Naive thymus-derived CD4-positive, alpha-beta T cell (primary cell): ENCODE measurements around the gene KLRC1. TPM values are rescaled to one million over a fixed set of nuclear protein-coding genes. Genes with fewer than 3 reads are reported as not detected.

Source experiments
- polyA plus RNA-seq, 2 donors: library from polyadenylated mRNA; unstranded; fragments of 300-500 nt; fragmentation: Illumina TruSeq; gene quantifications; one replicate each; pipeline ENCODE4 v1.2.3, GENCODE V29; 2021
- total RNA-seq, 6 experiments: library from RNA in 5 of 6; stranded (reverse) in 5 of 6; gene quantifications; 1 replicate in 5 of 6; 2 replicates in 1 of 6; pipeline ENCODE4 v1.2.3 and lab custom pipeline; 2021 to 2026

The KLRC1 gene
- total and polyA plus RNA-seq, 7 experiments from 2014 or later: 0.37 to 9.3 (median 1.4) TPM; not detected in 4

Other genes with a start within 250 kb of the KLRC1 start
- 100 to 1,000 TPM in 2 of 5 experiments, 10 to 100 TPM in 2, 1 to 10 TPM in 1; 3.7 to 165 (median 29.4) TPM for gene GABARAPL1, start 240.5 kb downstream of the KLRC1 start, total RNA-seq
- gene GABARAPL1, start 240.5 kb downstream of the KLRC1 start, polyA plus RNA-seq: 10 to 100 TPM; 14.7 to 14.9 TPM
- 10 to 100 TPM in 1 of 5 experiments, 1 to 10 TPM in 3, under 1 TPM in 1; 0.92 to 82.5 (median 1.7) TPM for gene KLRD1, start 145.5 kb downstream of the KLRC1 start, total RNA-seq
- gene KLRD1, start 145.5 kb downstream of the KLRC1 start, polyA plus RNA-seq: 1 to 10 TPM in 1 of 2 donors, under 1 TPM in 1; 0.68 to 1.9 TPM
- gene KLRK1, start 63.3 kb downstream of the KLRC1 start, total RNA-seq: 10 to 100 TPM in 1 of 5 experiments, 1 to 10 TPM in 3, under 1 TPM in 1; 0.15 to 75.2 (median 5.1) TPM
- 1 to 10 TPM in 1 of 2 donors, under 1 TPM in 1; 0.62 to 2.7 TPM for gene KLRK1, start 63.3 kb downstream of the KLRC1 start, polyA plus RNA-seq
- 10 to 100 TPM in 1 of 5 experiments, under 1 TPM in 1, not detected in 3; 0.69 to 11.8 TPM for gene KLRC4, start 43.6 kb downstream of the KLRC1 start, total RNA-seq
- not detected for gene KLRC4, start 43.6 kb downstream of the KLRC1 start, polyA plus RNA-seq
- 1 to 10 TPM in 2 of 5 experiments, under 1 TPM in 1, not detected in 2; 0.46 to 7.8 (median 1.6) TPM for gene KLRC3, start 32.8 kb downstream of the KLRC1 start, total RNA-seq
- not detected for gene KLRC3, start 32.8 kb downstream of the KLRC1 start, polyA plus RNA-seq
- gene KLRC2, start 17.4 kb downstream of the KLRC1 start, total RNA-seq: 1 to 10 TPM in 1 of 5 experiments, not detected in 4; 6.7 TPM
- gene KLRC2, start 17.4 kb downstream of the KLRC1 start, polyA plus RNA-seq: not detected
- 1 to 10 TPM in 2 of 5 experiments, under 1 TPM in 2, not detected in 1; 0.37 to 2.0 (median 1.3) TPM for gene EIF2S3B, start 52.5 kb upstream of the KLRC1 start, total RNA-seq
- 1 to 10 TPM in 1 of 2 donors, under 1 TPM in 1; 0.27 to 1.5 TPM for gene EIF2S3B, start 52.5 kb upstream of the KLRC1 start, polyA plus RNA-seq
- 10 to 100 TPM; 12.1 to 43.1 (median 24.8) TPM for gene MAGOHB, start 160.2 kb upstream of the KLRC1 start, total RNA-seq
- 10 to 100 TPM; 26.0 to 61.6 TPM for gene MAGOHB, start 160.2 kb upstream of the KLRC1 start, polyA plus RNA-seq
- 1 to 10 TPM in 1 of 5 experiments, under 1 TPM in 2, not detected in 2; 0.24 to 1.6 (median 0.34) TPM for gene STYK1, start 220.7 kb upstream of the KLRC1 start, total RNA-seq
- not detected for gene STYK1, start 220.7 kb upstream of the KLRC1 start, polyA plus RNA-seq